ENCODE measurements around the gene VSIG2. TPM values are rescaled to one million over a fixed set of nuclear protein-coding genes. Genes with fewer than 3 reads are reported as not detected.
"Not testable (repeated sequence)": the region's sequence is repeated elsewhere in the genome, so short reads cannot be mapped to it uniquely, and the experiment has no call there.

The VSIG2 gene
- polyA plus RNA-seq, 1 donor, result 5.0 TPM

- Histone ChIP-seq H3K9me3 (ENCODE audit: control insufficient read depth, low read depth, low read length) (no peaks in the 10 kb centered on the region), H3K4me1 (ENCODE audit: control insufficient read depth, insufficient read depth, low read length) (no peaks in the 10 kb centered on the region), H3K4me3 (ENCODE audit: low read length) (no peak overlapping the region), H3K27ac (ENCODE audit: low read length) (no peak overlapping the region), H3K36me3 (ENCODE audit: control insufficient read depth, insufficient read depth, low read length) (no peaks in the 10 kb centered on the region), H3K27me3 (ENCODE audit: control insufficient read depth, insufficient read depth, low read length) (no peaks in the 10 kb centered on the region)
- no peak for DNase-seq
Observed at GRCh38 chr11:124788521-124788920, 36.5 kb upstream of the VSIG2 start.

DNA sequence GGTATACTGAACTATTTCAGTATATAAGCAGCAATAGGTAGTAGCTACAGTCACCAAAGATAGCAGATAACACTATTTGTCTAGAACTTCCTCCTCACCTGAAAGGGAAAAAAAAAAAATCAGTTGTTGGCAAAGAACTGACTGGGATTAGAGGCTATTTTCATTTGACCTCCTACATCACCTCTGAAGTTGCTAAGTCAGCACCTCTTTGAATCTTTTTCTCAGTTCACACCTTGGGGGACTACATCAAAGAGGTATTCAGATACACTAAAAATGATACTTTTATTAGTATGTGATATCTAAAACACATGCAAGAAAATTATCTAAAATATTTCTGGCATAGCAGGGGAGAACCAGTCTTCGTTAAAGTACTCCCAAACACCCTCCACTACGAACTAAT is 32.0 kb upstream of the VSIG2 start:
- H3K4me1 ChIP-seq (ENCODE audit: control insufficient read depth, insufficient read depth, low read length), result no peaks in the 10 kb centered on the region
- H3K36me3 ChIP-seq (ENCODE audit: control insufficient read depth, insufficient read depth, low read length), result no peaks in the 10 kb centered on the region
- no peak overlapping the region for H3K27ac ChIP-seq (ENCODE audit: low read length)
- H3K4me3 ChIP-seq (ENCODE audit: low read length), result no peak overlapping the region
- 100% methylated on average over 1 of the region's 2 CpGs for WGBS (ENCODE audit: insufficient coverage, low lambda C conversion rate)
- no peak for DNase-seq
- no peaks in the 10 kb centered on the region for H3K9me3 ChIP-seq (ENCODE audit: control insufficient read depth, low read depth, low read length)
- no peaks in the 10 kb centered on the region for H3K27me3 ChIP-seq (ENCODE audit: control insufficient read depth, insufficient read depth, low read length)

- H3K4me3 ChIP-seq (ENCODE audit: low read length), result no peak overlapping the region
- no CpG with 5 or more reads among the region's 4 CpGs for WGBS (ENCODE audit: insufficient coverage, low lambda C conversion rate)
- DNase-seq, result no peak
- no peaks in the 10 kb centered on the region for H3K9me3 ChIP-seq (ENCODE audit: control insufficient read depth, low read depth, low read length)
- no peaks in the 10 kb centered on the region for H3K27me3 ChIP-seq (ENCODE audit: control insufficient read depth, insufficient read depth, low read length)
- H3K36me3 ChIP-seq (ENCODE audit: control insufficient read depth, insufficient read depth, low read length), result no peaks in the 10 kb centered on the region
- no peaks in the 10 kb centered on the region for H3K4me1 ChIP-seq (ENCODE audit: control insufficient read depth, insufficient read depth, low read length)
- no peak overlapping the region for H3K27ac ChIP-seq (ENCODE audit: low read length)
Observed at GRCh38 chr11:124783002-124783401, 30.9 kb upstream of the VSIG2 start.

DNA sequence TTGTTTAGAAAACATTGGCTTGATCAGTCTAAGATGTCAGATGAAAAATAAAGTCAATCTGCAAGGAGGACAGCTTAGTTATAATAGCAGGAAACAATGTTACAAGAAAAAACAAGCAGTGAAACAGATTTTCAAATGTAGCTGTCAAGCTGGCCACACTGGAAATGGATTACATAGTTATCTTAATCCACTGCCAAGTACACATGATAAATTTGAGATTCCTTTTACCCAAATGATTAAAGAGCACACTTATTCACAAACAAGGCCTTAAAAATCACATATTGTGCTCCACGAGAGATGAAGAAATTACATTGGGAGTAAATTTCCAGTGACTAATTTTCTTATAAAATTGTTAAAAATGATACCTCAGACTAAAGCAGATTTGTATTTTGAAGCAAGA is 27.5 kb upstream of the VSIG2 start:
- Histone ChIP-seq H3K36me3 (ENCODE audit: control insufficient read depth, insufficient read depth, low read length) (peaks cover 2% of the 10 kb centered on the region), H3K27me3 (ENCODE audit: control insufficient read depth, insufficient read depth, low read length) (no peaks in the 10 kb centered on the region), H3K27ac (ENCODE audit: low read length) (no peak overlapping the region), H3K4me1 (ENCODE audit: control insufficient read depth, insufficient read depth, low read length) (no peaks in the 10 kb centered on the region), H3K9me3 (ENCODE audit: control insufficient read depth, low read depth, low read length) (no peaks in the 10 kb centered on the region), H3K4me3 (ENCODE audit: low read length) (no peak overlapping the region)
- whole genome bisulfite sequencing (ENCODE audit: insufficient coverage, low lambda C conversion rate), result no CpG with 5 or more reads among the region's 1 CpG
- no peak for DNase-seq

- DNase-seq, result no peak
- WGBS (ENCODE audit: insufficient coverage, low lambda C conversion rate), result no CpG with 5 or more reads among the region's 2 CpGs
- Histone ChIP-seq H3K4me3 (ENCODE audit: low read length) (no peak overlapping the region), H3K27me3 (ENCODE audit: control insufficient read depth, insufficient read depth, low read length) (no peaks in the 10 kb centered on the region), H3K27ac (ENCODE audit: low read length) (no peak overlapping the region), H3K4me1 (ENCODE audit: control insufficient read depth, insufficient read depth, low read length) (no peaks in the 10 kb centered on the region), H3K9me3 (ENCODE audit: control insufficient read depth, low read depth, low read length) (no peaks in the 10 kb centered on the region), H3K36me3 (ENCODE audit: control insufficient read depth, insufficient read depth, low read length) (peaks cover 6% of the 10 kb centered on the region)
Observed at GRCh38 chr11:124778281-124778680, 26.2 kb upstream of the VSIG2 start.

DNA sequence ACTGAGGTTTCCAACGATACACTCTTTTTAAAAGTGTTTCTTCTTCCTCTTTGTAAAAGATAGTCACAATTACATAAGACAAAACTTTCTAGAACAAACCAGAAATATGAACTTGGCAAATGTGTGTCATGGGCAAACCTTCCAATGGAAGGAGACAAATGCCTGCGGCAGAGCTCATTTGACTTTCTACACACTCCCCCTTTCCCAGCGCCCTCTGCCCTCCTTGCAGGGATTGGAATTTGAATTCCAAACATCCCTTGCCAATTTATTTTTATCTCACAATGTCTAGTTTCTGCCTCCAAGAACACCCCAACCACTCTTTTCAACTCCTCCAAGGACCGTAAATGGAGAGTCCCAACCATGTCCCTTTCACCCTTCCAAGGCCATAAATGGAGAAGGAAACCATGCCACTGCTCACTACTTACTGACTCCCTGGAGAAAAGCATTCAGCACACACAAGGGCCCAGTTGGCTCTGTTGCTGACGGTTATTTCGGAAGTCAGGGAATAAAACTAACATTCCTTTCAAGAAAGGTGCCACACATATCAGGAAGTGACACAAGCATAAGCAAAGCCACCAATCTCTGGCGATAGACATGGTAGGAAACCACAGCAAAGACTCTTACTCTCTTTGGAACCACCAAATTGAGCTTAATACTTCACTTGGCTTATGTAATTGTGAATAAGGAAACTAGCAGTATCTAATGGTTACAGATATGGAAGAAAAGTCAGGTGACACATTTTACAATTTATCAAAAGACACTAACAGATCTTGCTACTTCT is 25.0 kb upstream of the VSIG2 start:
- Histone ChIP-seq H3K27me3 (ENCODE audit: control insufficient read depth, insufficient read depth, low read length) (no peaks in the 10 kb centered on the region), H3K4me1 (ENCODE audit: control insufficient read depth, insufficient read depth, low read length) (no peaks in the 10 kb centered on the region), H3K4me3 (ENCODE audit: low read length) (no peak overlapping the region), H3K9me3 (ENCODE audit: control insufficient read depth, low read depth, low read length) (no peaks in the 10 kb centered on the region), H3K36me3 (ENCODE audit: control insufficient read depth, insufficient read depth, low read length) (peaks cover 10% of the 10 kb centered on the region), H3K27ac (ENCODE audit: low read length) (no peak overlapping the region)
- WGBS (ENCODE audit: insufficient coverage, low lambda C conversion rate), result 89% methylated on average over 2 of the region's 7 CpGs
- DNase-seq, result no peak

DNA sequence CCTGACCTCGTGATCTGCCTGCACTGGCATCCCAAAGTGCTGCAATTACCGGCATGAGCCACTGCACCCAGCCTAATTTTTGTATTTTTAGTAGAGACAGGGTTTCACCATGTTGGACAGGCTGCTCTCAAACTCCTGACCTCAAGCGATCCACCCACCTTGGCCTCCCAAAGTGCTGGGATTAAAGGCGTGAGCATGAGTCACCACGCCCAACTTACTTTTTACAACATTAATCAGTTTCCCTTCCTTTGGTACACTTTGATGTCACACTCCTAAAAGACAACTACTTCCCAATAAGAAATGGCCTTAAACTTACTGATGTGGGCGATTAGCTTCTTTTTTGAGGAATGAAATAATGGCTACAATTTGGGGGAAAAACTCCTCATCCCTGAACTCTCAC is 18.9 kb upstream of the VSIG2 start:
- H3K27me3 ChIP-seq (ENCODE audit: control insufficient read depth, insufficient read depth, low read length); DNase-seq; H3K9me3 ChIP-seq (ENCODE audit: control insufficient read depth, low read depth, low read length); H3K4me1 ChIP-seq (ENCODE audit: control insufficient read depth, insufficient read depth, low read length); H3K27ac ChIP-seq (ENCODE audit: low read length); H3K4me3 ChIP-seq (ENCODE audit: low read length): not testable (repeated sequence)
- H3K36me3 ChIP-seq (ENCODE audit: control insufficient read depth, insufficient read depth, low read length), result peaks cover 30% of the 10 kb centered on the region
- WGBS (ENCODE audit: insufficient coverage, low lambda C conversion rate), result no CpG with 5 or more reads among the region's 6 CpGs

DNA sequence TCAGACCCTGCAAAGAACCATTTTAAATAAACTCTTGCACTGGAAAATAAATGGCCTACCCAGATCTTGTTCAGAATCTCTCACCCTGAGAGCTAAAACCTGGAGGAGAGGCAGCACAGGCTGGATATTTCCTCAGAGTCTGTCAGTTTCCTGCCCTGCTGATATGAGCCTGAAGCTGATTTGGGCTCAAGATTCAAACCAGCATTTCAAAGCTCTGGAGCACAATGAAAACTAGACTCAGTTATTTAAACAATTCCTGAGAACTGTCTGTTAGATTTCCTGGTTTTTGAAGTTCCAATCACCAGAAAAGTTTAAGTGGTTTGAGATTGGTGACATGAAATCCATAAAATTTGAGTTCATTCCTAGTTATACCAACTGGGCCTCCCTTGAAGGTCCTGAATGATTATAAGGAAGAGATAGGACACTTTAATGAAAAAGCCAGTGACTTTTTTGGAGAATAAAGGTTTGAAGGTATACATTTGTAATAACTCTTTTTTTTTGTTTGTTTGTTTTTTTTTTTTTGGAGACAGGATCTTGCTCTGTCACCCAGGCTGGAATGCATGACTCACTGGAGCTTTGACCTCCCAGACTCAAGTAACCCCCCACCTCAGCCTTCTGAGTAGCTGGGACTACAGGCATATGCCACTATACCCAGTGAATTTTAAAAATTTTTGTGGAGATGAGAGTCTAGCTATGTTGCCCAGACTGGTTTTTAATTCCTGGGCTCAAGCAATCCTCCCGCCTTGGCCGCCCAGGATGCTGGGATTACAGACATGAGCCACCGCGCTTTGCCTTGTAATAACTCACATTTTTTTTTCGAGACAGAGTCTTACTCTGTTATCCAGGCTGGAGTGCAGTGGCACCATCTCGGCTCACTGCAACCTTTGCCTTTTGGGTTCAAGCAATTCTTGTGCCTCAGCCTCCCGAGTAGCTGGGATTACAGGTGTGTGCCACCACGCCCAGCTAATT is 18.0 kb upstream of the VSIG2 start:
- Histone ChIP-seq H3K36me3 (ENCODE audit: control insufficient read depth, insufficient read depth, low read length) (peaks cover 30% of the 10 kb centered on the region), H3K27ac (ENCODE audit: low read length) (no peak overlapping the region), H3K27me3 (ENCODE audit: control insufficient read depth, insufficient read depth, low read length) (no peaks in the 10 kb centered on the region)

GRCh38 chr11:124768914-124769313 is 16.9 kb upstream of the VSIG2 start:
- no peak overlapping the region for H3K27ac ChIP-seq (ENCODE audit: low read length)
- WGBS (ENCODE audit: insufficient coverage, low lambda C conversion rate), result 60% methylated on average over 1 of the region's 8 CpGs
- H3K36me3 ChIP-seq (ENCODE audit: control insufficient read depth, insufficient read depth, low read length), result peaks cover 28% of the 10 kb centered on the region

More for the DNA sequence above, 18.0 kb upstream of the VSIG2 start:
- Histone ChIP-seq H3K4me1 (ENCODE audit: control insufficient read depth, insufficient read depth, low read length) (no peaks in the 10 kb centered on the region), H3K9me3 (ENCODE audit: control insufficient read depth, low read depth, low read length) (no peaks in the 10 kb centered on the region), H3K4me3 (ENCODE audit: low read length) (no peak overlapping the region)
- no CpG with 5 or more reads among the region's 8 CpGs for WGBS (ENCODE audit: insufficient coverage, low lambda C conversion rate)
- no peak for DNase-seq

GRCh38 chr11:124766156-124766555 is 14.1 kb upstream of the VSIG2 start:
- Histone ChIP-seq H3K27ac (ENCODE audit: low read length) (no peak overlapping the region), H3K36me3 (ENCODE audit: control insufficient read depth, insufficient read depth, low read length) (peaks cover 19% of the 10 kb centered on the region), H3K27me3 (ENCODE audit: control insufficient read depth, insufficient read depth, low read length) (peaks cover 18% of the 10 kb centered on the region), H3K4me1 (ENCODE audit: control insufficient read depth, insufficient read depth, low read length) (peaks cover 7% of the 10 kb centered on the region), H3K9me3 (ENCODE audit: control insufficient read depth, low read depth, low read length) (no peaks in the 10 kb centered on the region), H3K4me3 (ENCODE audit: low read length) (no peak overlapping the region)
- DNase-seq, result no peak
- no CpG with 5 or more reads among the region's 2 CpGs for WGBS (ENCODE audit: insufficient coverage, low lambda C conversion rate)

More at GRCh38 chr11:124768914-124769313, 16.9 kb upstream of the VSIG2 start:
- H3K27me3 ChIP-seq (ENCODE audit: control insufficient read depth, insufficient read depth, low read length), result no peaks in the 10 kb centered on the region
- H3K4me3 ChIP-seq (ENCODE audit: low read length), result no peak overlapping the region
- no peaks in the 10 kb centered on the region for H3K9me3 ChIP-seq (ENCODE audit: control insufficient read depth, low read depth, low read length)
- DNase-seq, result peak in 1 of 2 donors; percentile 63
- H3K4me1 ChIP-seq (ENCODE audit: control insufficient read depth, insufficient read depth, low read length), result no peaks in the 10 kb centered on the region
